IgD-negative memory B cell (primary cell): ENCODE results near the gene METTL5. TPM values are rescaled to one million over a fixed set of nuclear protein-coding genes. Genes with fewer than 3 reads are reported as not detected.
"Not testable (repeated sequence)": the region's sequence is repeated elsewhere in the genome, so short reads cannot be mapped to it uniquely, and the experiment has no call there.

ENCODE experiments used
- H3K27ac Mint-ChIP-seq, 3 donors: one replicate each; pipeline ENCODE4 v1.8.0; 2020 to 2022; ENCODE audit warnings: mild to moderate bottlenecking in 3 of 3, mixed read lengths in 3 of 3, moderate library complexity in 1 of 3
- H3K27me3 Mint-ChIP-seq: one replicate; pipeline ENCODE4 v1.8.0; 2021; ENCODE audit warnings: mixed read lengths
- H3K36me3 Mint-ChIP-seq: one replicate; pipeline ENCODE4 v1.8.0; 2020; ENCODE audit warnings: mild to moderate bottlenecking, mixed read lengths
- H3K4me1 Mint-ChIP-seq, 3 donors: one replicate each; pipeline ENCODE4 v1.8.0; 2020 to 2022; ENCODE audit warnings: mixed read lengths in 3 of 3, mild to moderate bottlenecking in 1 of 3
- H3K4me3 Mint-ChIP-seq, 4 donors: one replicate each; pipeline ENCODE4 v1.8.0; 2020 to 2022; ENCODE audit warnings: mild to moderate bottlenecking in 4 of 4, mixed read lengths in 4 of 4, moderate library complexity in 3 of 4
- H3K9me3 Mint-ChIP-seq, 3 donors: one replicate each; pipeline ENCODE4 v1.8.0; 2020 to 2021; ENCODE audit warnings: mixed read lengths in 3 of 3, mild to moderate bottlenecking in 1 of 3
- polyA plus RNA-seq: library from polyadenylated mRNA; unstranded; fragments of 300-500 nt; fragmentation: Illumina TruSeq; gene quantifications from one replicate; pipeline ENCODE4 v1.2.3, GENCODE V29; 2021

The METTL5 gene
- 111 TPM for polyA plus RNA-seq

GRCh38 chr2:169824373-169825333 is at the start of gene METTL5:
Gene METTL5, minus strand, starts transcription at chr2:169824905. Its CDS starts 308 bp downstream, at chr2:169824597.
- Mint-ChIP-seq H3K4me3 (peak within 1 kb of the TSS; percentile 80 to 98 (median 92)), H3K9me3 (no peaks in the 10 kb centered on the region), H3K36me3 (no peaks in the 10 kb centered on the region), H3K27ac (peak within 1 kb of the TSS; percentile 52 to 91 (median 89)), H3K4me1 (peaks cover 24 to 45% (median 33%) of the 10 kb centered on the region in 3 donors), H3K27me3 (no peaks in the 10 kb centered on the region)

- no peaks in the 10 kb centered on the region for H3K9me3 Mint-ChIP-seq
- no peak overlapping the region for H3K27ac Mint-ChIP-seq
- H3K36me3 Mint-ChIP-seq = peaks cover 8% of the 10 kb centered on the region
- H3K4me3 Mint-ChIP-seq = no peak overlapping the region
- H3K27me3 Mint-ChIP-seq = no peaks in the 10 kb centered on the region
- peaks cover 2 to 10% (median 5%) of the 10 kb centered on the region in 3 donors for H3K4me1 Mint-ChIP-seq
Measured at GRCh38 chr2:169871994-169872393, 47.3 kb upstream of the METTL5 start.

- peaks cover 2 to 10% (median 5%) of the 10 kb centered on the region in 3 donors for H3K4me1 Mint-ChIP-seq
- not testable (repeated sequence) for H3K27ac Mint-ChIP-seq, H3K27me3 Mint-ChIP-seq, H3K4me3 Mint-ChIP-seq, H3K9me3 Mint-ChIP-seq, H3K36me3 Mint-ChIP-seq
Measured at GRCh38 chr2:169871369-169871768, 46.7 kb upstream of the METTL5 start.

- H3K4me1 Mint-ChIP-seq = peaks cover 6 to 12% (median 11%) of the 10 kb centered on the region in 3 donors
- H3K27me3 Mint-ChIP-seq = no peaks in the 10 kb centered on the region
- no peak overlapping the region for H3K4me3 Mint-ChIP-seq
- H3K9me3 Mint-ChIP-seq = no peaks in the 10 kb centered on the region
- peaks cover 7% of the 10 kb centered on the region for H3K36me3 Mint-ChIP-seq
- H3K27ac Mint-ChIP-seq = no peak overlapping the region
Measured at GRCh38 chr2:169868951-169869350, 44.2 kb upstream of the METTL5 start.

GRCh38 chr2:169867579-169867978 is 42.9 kb upstream of the METTL5 start:
- Mint-ChIP-seq H3K4me1 (peaks cover 6 to 16% (median 11%) of the 10 kb centered on the region in 3 donors), H3K4me3 (no peak overlapping the region), H3K36me3 (peaks cover 10% of the 10 kb centered on the region), H3K27me3 (no peaks in the 10 kb centered on the region), H3K27ac (no peak overlapping the region), H3K9me3 (no peaks in the 10 kb centered on the region)

GRCh38 chr2:169866230-169866629 is 41.5 kb upstream of the METTL5 start:
- H3K4me1 Mint-ChIP-seq = peaks cover 13 to 16% (median 14%) of the 10 kb centered on the region in 3 donors
- H3K9me3 Mint-ChIP-seq, H3K27me3 Mint-ChIP-seq, H3K4me3 Mint-ChIP-seq: not testable (repeated sequence)
- peaks cover 12% of the 10 kb centered on the region for H3K36me3 Mint-ChIP-seq
- H3K27ac Mint-ChIP-seq = peak overlapping the region in 1 of 3 donors; percentile 16

GRCh38 chr2:169865492-169865891 is 40.8 kb upstream of the METTL5 start:
- no peaks in the 10 kb centered on the region for H3K27me3 Mint-ChIP-seq
- peaks cover 15 to 16% (median 16%) of the 10 kb centered on the region in 3 donors for H3K4me1 Mint-ChIP-seq
- H3K27ac Mint-ChIP-seq = no peak overlapping the region
- H3K9me3 Mint-ChIP-seq = no peaks in the 10 kb centered on the region
- H3K36me3 Mint-ChIP-seq = peaks cover 9% of the 10 kb centered on the region
- peak overlapping the region in 1 of 4 donors; percentile 19 for H3K4me3 Mint-ChIP-seq

- Mint-ChIP-seq H3K27ac (no peak overlapping the region), H3K27me3 (no peaks in the 10 kb centered on the region), H3K36me3 (peaks cover 13% of the 10 kb centered on the region), H3K4me1 (peaks cover 12 to 15% (median 15%) of the 10 kb centered on the region in 3 donors), H3K9me3 (no peaks in the 10 kb centered on the region), H3K4me3 (no peak overlapping the region)
Measured at GRCh38 chr2:169862816-169863215, 38.1 kb upstream of the METTL5 start.

- Mint-ChIP-seq H3K36me3 (peaks cover 13% of the 10 kb centered on the region), H3K9me3 (no peaks in the 10 kb centered on the region), H3K27ac (peak overlapping the region in 1 of 3 donors; percentile 16), H3K4me3 (peak overlapping the region in 1 of 4 donors; percentile 47), H3K27me3 (no peaks in the 10 kb centered on the region), H3K4me1 (peaks cover 5 to 12% (median 10%) of the 10 kb centered on the region in 3 donors)
Measured at GRCh38 chr2:169860149-169860548, 35.4 kb upstream of the METTL5 start.

- Mint-ChIP-seq H3K27ac (no peak overlapping the region), H3K9me3 (no peaks in the 10 kb centered on the region), H3K36me3 (peaks cover 13% of the 10 kb centered on the region), H3K27me3 (no peaks in the 10 kb centered on the region), H3K4me3 (no peak overlapping the region), H3K4me1 (peaks cover 4 to 12% (median 10%) of the 10 kb centered on the region in 3 donors)
Measured at GRCh38 chr2:169859423-169859822, 34.7 kb upstream of the METTL5 start.

- not testable (repeated sequence) for H3K36me3 Mint-ChIP-seq, H3K27ac Mint-ChIP-seq, H3K27me3 Mint-ChIP-seq, H3K4me3 Mint-ChIP-seq, H3K9me3 Mint-ChIP-seq
- peaks cover 11 to 22% (median 12%) of the 10 kb centered on the region in 3 donors for H3K4me1 Mint-ChIP-seq
Measured at GRCh38 chr2:169855281-169856258, 30.9 kb upstream of the METTL5 start.

GRCh38 chr2:169853041-169853668 is 28.4 kb upstream of the METTL5 start:
- H3K4me3 Mint-ChIP-seq = peak overlapping the region in 1 of 4 donors; percentile 79
- H3K36me3 Mint-ChIP-seq = peaks cover 2% of the 10 kb centered on the region
- H3K9me3 Mint-ChIP-seq = no peaks in the 10 kb centered on the region
- no peak overlapping the region for H3K27ac Mint-ChIP-seq
- peaks cover 10 to 20% (median 16%) of the 10 kb centered on the region in 3 donors for H3K4me1 Mint-ChIP-seq
- H3K27me3 Mint-ChIP-seq = no peaks in the 10 kb centered on the region

- no peak overlapping the region for H3K27ac Mint-ChIP-seq
- H3K4me1 Mint-ChIP-seq = peaks cover 18 to 31% (median 30%) of the 10 kb centered on the region in 3 donors
- H3K4me3 Mint-ChIP-seq = peak overlapping the region in 1 of 4 donors; percentile 43
- H3K9me3 Mint-ChIP-seq = no peaks in the 10 kb centered on the region
- H3K27me3 Mint-ChIP-seq = no peaks in the 10 kb centered on the region
- peaks cover 1% of the 10 kb centered on the region for H3K36me3 Mint-ChIP-seq
Measured at GRCh38 chr2:169849710-169850109, 25.0 kb upstream of the METTL5 start.

- not testable (repeated sequence) for H3K27me3 Mint-ChIP-seq, H3K9me3 Mint-ChIP-seq, H3K36me3 Mint-ChIP-seq, H3K27ac Mint-ChIP-seq
- H3K4me3 Mint-ChIP-seq = peak overlapping the region in 1 of 4 donors; percentile 36
- peaks cover 19 to 33% (median 31%) of the 10 kb centered on the region in 3 donors for H3K4me1 Mint-ChIP-seq
Measured at GRCh38 chr2:169848959-169849693, 24.4 kb upstream of the METTL5 start.
